Measurements from ENCODE around the gene STAG1.

DNA sequence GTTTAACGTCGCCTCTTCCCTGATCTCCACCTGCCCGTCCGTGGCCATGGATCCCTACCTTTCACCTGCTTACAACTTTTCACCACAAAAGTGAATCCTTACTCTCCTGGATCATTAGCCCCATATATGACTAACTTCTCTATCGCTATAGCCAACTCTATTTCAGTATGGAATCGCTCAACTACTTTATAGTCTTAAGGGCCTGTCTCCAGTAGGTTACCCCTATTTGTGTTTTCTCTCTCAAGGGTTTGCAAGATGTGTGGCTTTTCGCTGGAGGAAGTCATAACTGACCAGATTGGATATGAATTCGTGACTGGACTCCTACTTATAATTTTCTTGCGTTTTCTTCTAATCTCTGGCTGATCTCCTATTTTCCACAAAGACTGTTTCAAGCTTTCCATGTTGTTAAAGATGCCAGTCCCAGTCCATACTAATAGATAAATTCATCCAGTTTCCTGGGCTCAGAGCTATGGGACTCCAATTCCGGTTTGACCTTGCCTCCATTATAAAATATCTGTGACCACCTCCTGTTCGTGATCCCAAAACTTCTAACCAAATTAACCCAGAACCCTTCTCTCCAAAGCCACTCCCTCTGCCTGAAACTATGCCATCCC, 1.3 kb upstream of the STAG1 start:
- TF ChIP-seq, protein P1, sequence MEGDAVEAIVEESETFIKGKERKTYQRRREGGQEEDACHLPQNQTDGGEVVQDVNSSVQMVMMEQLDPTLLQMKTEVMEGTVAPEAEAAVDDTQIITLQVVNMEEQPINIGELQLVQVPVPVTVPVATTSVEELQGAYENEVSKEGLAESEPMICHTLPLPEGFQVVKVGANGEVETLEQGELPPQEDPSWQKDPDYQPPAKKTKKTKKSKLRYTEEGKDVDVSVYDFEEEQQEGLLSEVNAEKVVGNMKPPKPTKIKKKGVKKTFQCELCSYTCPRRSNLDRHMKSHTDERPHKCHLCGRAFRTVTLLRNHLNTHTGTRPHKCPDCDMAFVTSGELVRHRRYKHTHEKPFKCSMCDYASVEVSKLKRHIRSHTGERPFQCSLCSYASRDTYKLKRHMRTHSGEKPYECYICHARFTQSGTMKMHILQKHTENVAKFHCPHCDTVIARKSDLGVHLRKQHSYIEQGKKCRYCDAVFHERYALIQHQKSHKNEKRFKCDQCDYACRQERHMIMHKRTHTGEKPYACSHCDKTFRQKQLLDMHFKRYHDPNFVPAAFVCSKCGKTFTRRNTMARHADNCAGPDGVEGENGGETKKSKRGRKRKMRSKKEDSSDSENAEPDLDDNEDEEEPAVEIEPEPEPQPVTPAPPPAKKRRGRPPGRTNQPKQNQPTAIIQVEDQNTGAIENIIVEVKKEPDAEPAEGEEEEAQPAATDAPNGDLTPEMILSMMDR (IDR thresholded peaks at IDR 0.05) = no peak
- TF ChIP-seq POLR2A (IDR thresholded peaks at IDR 0.05) (no peak), POLR2AphosphoS5 (IDR thresholded peaks at IDR 0.05) (no peak), EP300 (IDR thresholded peaks at IDR 0.05) (no peak)

All from stomach (tissue), 4 donors.